Stimulated activated naive CD8-positive, alpha-beta T cell treated with anti-CD3 and anti-CD28 coated beads, Interleukin-15, amount 100 ng/mL, for 72 hours (primary cell): ENCODE results near the gene PRKAR2B.

ENCODE experiments used
- ATAC-seq: fragments of 150-1000 bp; cut with Tn5 transposase; 2 replicates; pipeline ENCODE4 v1.10.0; 2021; ENCODE audit warnings: mild to moderate bottlenecking, moderate library complexity
- DNase-seq, 2 donors: peaks; one replicate each; pipeline ENCODE4 v3.0.0; 2021 to 2022
- H3K27ac Mint-ChIP-seq, 2 donors: one replicate each; pipeline ENCODE4 v1.8.0; 2022; ENCODE audit warnings: mild to moderate bottlenecking in 2 of 2, mixed read lengths in 2 of 2, moderate library complexity in 2 of 2
- H3K27me3 Mint-ChIP-seq: one replicate; pipeline ENCODE4 v1.8.0; 2022; ENCODE audit warnings: mixed read lengths
- H3K4me1 Mint-ChIP-seq: one replicate; pipeline ENCODE4 v1.8.0; 2022; ENCODE audit warnings: mild to moderate bottlenecking, mixed read lengths
- H3K4me3 Mint-ChIP-seq, 2 donors: one replicate each; pipeline ENCODE4 v1.8.0; 2022; ENCODE audit warnings: mild to moderate bottlenecking in 2 of 2, mixed read lengths in 2 of 2, moderate library complexity in 1 of 2
- H3K9me3 Mint-ChIP-seq, 2 donors: one replicate each; pipeline ENCODE4 v1.8.0; 2022; ENCODE audit warnings: mixed read lengths in 2 of 2

The PRKAR2B gene

GRCh38 chr7:107020400-107020799 lies 24.1 kb upstream of the PRKAR2B start:
- peak overlapping the region in 1 of 2 donors; percentile 58 for H3K27ac Mint-ChIP-seq
- no peak for DNase-seq
- no peaks in the 10 kb centered on the region for H3K27me3 Mint-ChIP-seq
- no peak overlapping the region for H3K4me3 Mint-ChIP-seq
- no peak for ATAC-seq
- no peaks in the 10 kb centered on the region for H3K4me1 Mint-ChIP-seq
- H3K9me3 Mint-ChIP-seq, result no peaks in the 10 kb centered on the region

GRCh38 chr7:107021600-107021999 lies 22.9 kb upstream of the PRKAR2B start:
- no peak for ATAC-seq
- Mint-ChIP-seq H3K9me3 (no peaks in the 10 kb centered on the region), H3K27ac (no peak overlapping the region)

GRCh38 chr7:107023522-107024151 lies 20.9 kb upstream of the PRKAR2B start:
- ATAC-seq (no peak), DNase-seq (no peak)
- Mint-ChIP-seq H3K27me3 (no peaks in the 10 kb centered on the region), H3K27ac (no peak overlapping the region), H3K4me1 (no peaks in the 10 kb centered on the region), H3K9me3 (no peaks in the 10 kb centered on the region), H3K4me3 (no peak overlapping the region)

More at GRCh38 chr7:107021600-107021999, 22.9 kb upstream of the PRKAR2B start:
- no peaks in the 10 kb centered on the region for H3K27me3 Mint-ChIP-seq
- DNase-seq, result no peak
- H3K4me1 Mint-ChIP-seq, result no peaks in the 10 kb centered on the region
- no peak overlapping the region for H3K4me3 Mint-ChIP-seq

- H3K4me3 Mint-ChIP-seq, result no peak overlapping the region
- DNase-seq, result no peak
- no peak overlapping the region for H3K27ac Mint-ChIP-seq
- no peaks in the 10 kb centered on the region for H3K9me3 Mint-ChIP-seq
- H3K27me3 Mint-ChIP-seq, result no peaks in the 10 kb centered on the region
- no peaks in the 10 kb centered on the region for H3K4me1 Mint-ChIP-seq
- ATAC-seq, result no peak
Observed at GRCh38 chr7:107024906-107025305, 19.6 kb upstream of the PRKAR2B start.

- DNase-seq (no peak), ATAC-seq (no peak)
- no peak overlapping the region for H3K4me3 Mint-ChIP-seq
- no peaks in the 10 kb centered on the region for H3K9me3 Mint-ChIP-seq
- no peak overlapping the region for H3K27ac Mint-ChIP-seq
- no peaks in the 10 kb centered on the region for H3K27me3 Mint-ChIP-seq
- no peaks in the 10 kb centered on the region for H3K4me1 Mint-ChIP-seq
Observed at GRCh38 chr7:107025449-107026103, 18.9 kb upstream of the PRKAR2B start.

DNA sequence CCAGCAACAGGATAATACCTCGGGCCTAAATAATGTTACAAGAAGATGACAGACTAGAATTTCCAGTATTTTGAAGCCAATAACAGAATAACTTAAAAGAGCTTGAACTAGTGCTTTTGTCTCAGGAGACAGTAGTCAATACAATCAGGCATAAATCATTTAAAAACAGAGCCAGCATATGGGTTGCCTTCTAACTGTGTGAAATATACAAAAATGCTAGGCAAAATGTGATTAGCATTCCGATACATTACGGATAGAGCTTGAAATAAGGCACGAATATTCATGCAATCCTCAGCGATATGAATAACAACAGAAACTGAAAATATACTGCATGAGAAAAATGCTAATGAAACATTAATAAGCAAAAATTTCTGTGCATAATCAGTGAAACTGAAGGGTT lies 18.3 kb upstream of the PRKAR2B start:
- no peaks in the 10 kb centered on the region for H3K4me1 Mint-ChIP-seq
- no peaks in the 10 kb centered on the region for H3K9me3 Mint-ChIP-seq
- H3K27me3 Mint-ChIP-seq, result no peaks in the 10 kb centered on the region
- no peak overlapping the region for H3K4me3 Mint-ChIP-seq
- DNase-seq (no peak), ATAC-seq (no peak)
- no peak overlapping the region for H3K27ac Mint-ChIP-seq

DNA sequence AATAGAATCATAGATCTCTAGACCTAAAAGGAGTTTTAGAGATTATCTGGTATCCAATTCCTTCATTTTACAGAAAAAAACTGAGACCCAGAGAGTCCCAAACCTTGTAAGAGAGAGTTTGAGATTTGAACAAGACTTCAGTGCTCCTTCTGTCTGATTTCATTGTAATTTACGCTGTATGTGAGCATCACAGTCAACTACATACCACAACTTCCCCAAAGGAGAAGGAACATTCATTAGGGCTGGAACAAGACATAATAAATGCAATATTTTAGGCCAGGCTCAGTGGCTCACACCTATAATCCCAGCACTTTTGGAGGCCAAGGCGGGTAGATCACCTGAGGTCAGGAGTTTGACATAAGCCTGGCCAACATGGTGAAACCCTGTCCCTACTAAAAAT lies 17.3 kb upstream of the PRKAR2B start:
- DNase-seq (no peak), ATAC-seq (no peak)
- H3K9me3 Mint-ChIP-seq, result no peaks in the 10 kb centered on the region
- H3K4me1 Mint-ChIP-seq, result no peaks in the 10 kb centered on the region
- H3K4me3 Mint-ChIP-seq, result no peak overlapping the region
- no peaks in the 10 kb centered on the region for H3K27me3 Mint-ChIP-seq
- H3K27ac Mint-ChIP-seq, result no peak overlapping the region

DNA sequence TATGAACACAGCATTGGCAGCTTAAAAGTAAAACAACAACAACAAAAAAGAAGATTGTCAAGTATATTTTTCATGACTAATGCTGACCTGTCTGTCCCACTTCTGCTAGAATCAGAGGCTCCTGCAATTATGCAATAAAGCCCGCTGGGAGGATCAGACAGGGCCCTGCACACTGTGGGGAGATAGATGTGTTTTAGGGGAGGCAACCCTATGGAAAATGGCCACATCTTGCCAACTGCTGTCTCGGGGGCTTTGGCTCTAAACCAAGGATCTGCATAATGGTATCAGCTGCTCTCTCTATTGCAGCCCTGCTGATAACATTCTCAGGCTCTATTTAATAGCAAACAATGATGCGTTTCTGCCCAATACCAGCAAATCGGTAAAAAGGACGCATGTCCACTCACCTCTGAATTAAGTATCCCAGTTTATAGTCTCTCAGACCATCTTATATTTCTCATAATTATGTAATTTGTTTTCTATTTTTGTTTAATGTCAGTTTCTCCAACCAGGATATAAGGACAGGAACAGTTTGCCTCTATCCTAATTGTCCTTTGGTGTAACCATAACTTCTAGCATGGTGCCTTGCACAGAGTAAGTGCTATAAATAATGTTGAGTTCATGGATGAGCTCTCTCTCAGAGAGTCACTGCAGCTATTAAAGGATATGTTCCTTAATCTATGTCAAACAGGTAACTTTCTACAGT lies 15.3 kb upstream of the PRKAR2B start:
- no peaks in the 10 kb centered on the region for H3K4me1 Mint-ChIP-seq
- H3K27ac Mint-ChIP-seq, result no peak overlapping the region
- H3K9me3 Mint-ChIP-seq, result no peaks in the 10 kb centered on the region
- H3K4me3 Mint-ChIP-seq, result no peak overlapping the region
- no peaks in the 10 kb centered on the region for H3K27me3 Mint-ChIP-seq
- no peak for ATAC-seq
- DNase-seq, result no peak

DNA sequence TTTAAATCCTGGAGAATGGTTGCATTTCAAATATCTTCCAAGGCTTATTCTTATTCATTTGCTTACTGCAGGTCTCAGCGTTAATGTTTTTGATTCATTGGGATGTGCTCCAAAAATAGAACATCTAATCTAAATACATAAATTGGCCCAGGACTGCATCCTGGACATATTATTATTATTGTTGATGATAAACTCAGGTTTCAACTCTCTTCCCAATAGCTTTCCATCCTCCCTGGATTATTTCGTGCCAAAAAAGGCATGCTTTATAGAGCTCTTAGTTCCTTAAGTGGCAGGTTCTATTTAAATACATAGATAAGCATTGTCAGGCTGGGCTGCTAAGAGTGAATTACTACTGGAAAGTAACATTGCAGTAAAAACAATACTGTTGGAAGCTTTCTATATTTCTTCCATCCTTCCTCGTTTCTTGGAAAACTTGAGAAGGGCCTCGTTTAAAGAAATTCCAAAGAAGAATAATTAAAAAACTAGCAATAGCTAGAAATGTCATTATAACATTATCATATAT lies 14.7 kb upstream of the PRKAR2B start:
- ATAC-seq (no peak), DNase-seq (no peak)
- no peak overlapping the region for H3K4me3 Mint-ChIP-seq
- no peaks in the 10 kb centered on the region for H3K9me3 Mint-ChIP-seq
- no peak overlapping the region for H3K27ac Mint-ChIP-seq
- no peaks in the 10 kb centered on the region for H3K27me3 Mint-ChIP-seq
- no peaks in the 10 kb centered on the region for H3K4me1 Mint-ChIP-seq

- H3K27ac Mint-ChIP-seq, result peak overlapping the region in 1 of 2 donors; percentile 65
- peaks cover 8 to 9% of the 10 kb centered on the region in 2 donors for H3K9me3 Mint-ChIP-seq
- H3K27me3 Mint-ChIP-seq, result no peaks in the 10 kb centered on the region
- ATAC-seq, result no peak
- DNase-seq, result no peak
- no peaks in the 10 kb centered on the region for H3K4me1 Mint-ChIP-seq
- no peak overlapping the region for H3K4me3 Mint-ChIP-seq
Observed at GRCh38 chr7:107032050-107032449, 12.5 kb upstream of the PRKAR2B start.

- H3K27ac Mint-ChIP-seq, result no peak overlapping the region
- H3K9me3 Mint-ChIP-seq, result peaks cover 8 to 9% of the 10 kb centered on the region in 2 donors
- no peaks in the 10 kb centered on the region for H3K27me3 Mint-ChIP-seq
- ATAC-seq (no peak), DNase-seq (no peak)
- H3K4me3 Mint-ChIP-seq, result no peak overlapping the region
- H3K4me1 Mint-ChIP-seq, result no peaks in the 10 kb centered on the region
Observed at GRCh38 chr7:107032720-107033438, 11.6 kb upstream of the PRKAR2B start.

DNA sequence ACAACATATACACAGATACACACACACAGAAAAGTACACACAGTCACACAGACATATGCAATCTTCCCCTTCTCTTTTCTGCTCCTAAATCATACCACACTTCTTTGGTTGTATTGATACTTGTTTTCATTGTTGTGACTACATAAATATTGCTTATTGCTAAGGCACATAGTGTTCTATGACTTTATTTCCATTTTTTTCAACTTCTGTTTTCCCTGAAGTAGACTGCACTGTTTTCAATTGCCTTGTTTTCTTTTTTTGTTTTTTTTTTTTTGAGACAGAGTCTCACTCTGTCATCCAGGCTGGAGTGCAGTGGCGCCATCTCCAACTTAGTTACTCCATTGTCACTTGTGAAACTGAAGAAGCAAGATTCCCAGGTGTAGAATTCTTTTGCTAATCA lies 10.0 kb upstream of the PRKAR2B start:
- no peak for ATAC-seq
- Mint-ChIP-seq H3K27ac (no peak overlapping the region), H3K4me1 (no peaks in the 10 kb centered on the region), H3K9me3 (peaks cover 8 to 9% of the 10 kb centered on the region in 2 donors), H3K27me3 (no peaks in the 10 kb centered on the region), H3K4me3 (no peak overlapping the region)
- DNase-seq, result no peak

GRCh38 chr7:107035446-107035845 lies 9.1 kb upstream of the PRKAR2B start:
- no peak for ATAC-seq
- DNase-seq, result no peak
- Mint-ChIP-seq H3K9me3 (peaks cover 8 to 9% of the 10 kb centered on the region in 2 donors), H3K4me3 (no peak overlapping the region), H3K27me3 (no peaks in the 10 kb centered on the region), H3K27ac (no peak overlapping the region), H3K4me1 (no peaks in the 10 kb centered on the region)

GRCh38 chr7:107036535-107036934 lies 8.0 kb upstream of the PRKAR2B start:
- no peak for DNase-seq
- H3K27me3 Mint-ChIP-seq, result no peaks in the 10 kb centered on the region
- no peak overlapping the region for H3K27ac Mint-ChIP-seq
- no peak for ATAC-seq
- no peaks in the 10 kb centered on the region for H3K4me1 Mint-ChIP-seq
- peaks cover 8 to 9% of the 10 kb centered on the region in 2 donors for H3K9me3 Mint-ChIP-seq
- no peak overlapping the region for H3K4me3 Mint-ChIP-seq

- no peak for ATAC-seq
- DNase-seq, result no peak
- Mint-ChIP-seq H3K27ac (no peak overlapping the region), H3K27me3 (no peaks in the 10 kb centered on the region), H3K4me1 (no peaks in the 10 kb centered on the region), H3K4me3 (no peak overlapping the region), H3K9me3 (peaks cover 8 to 9% of the 10 kb centered on the region in 2 donors)
Observed at GRCh38 chr7:107037717-107038603, 6.5 kb upstream of the PRKAR2B start.
